Endothelial cell of umbilical vein (primary cell): Measurements from ENCODE around the gene ART5. TPM values are rescaled to one million over a fixed set of nuclear protein-coding genes. Genes with fewer than 3 reads are reported as not detected.
"Not testable (repeated sequence)": the region's sequence is repeated elsewhere in the genome, so short reads cannot be mapped to it uniquely, and the experiment has no call there.

Experiments
- BruUV-seq: library from RNA; stranded (reverse); fragments of 400-500 nt; replicated peaks from 2 replicates; lab custom pipeline; 2021; lab: Mats Ljungman, UMichigan
- CTCF ChIA-PET: fragments of 300-600, 350-600 bp; sonication (Branson Sonifier 250); formaldehyde crosslinking; loops from one replicate; lab custom pipeline; 2021; ENCODE audit warnings: antibody characterized with exemption, inconsistent platforms; lab: Charles Lee
- POLR2A ChIA-PET: fragments of 300-600, 350-600 bp; sonication (Branson Sonifier 250); formaldehyde crosslinking; loops from one replicate; lab custom pipeline; 2021; ENCODE audit warnings: antibody characterized with exemption, inconsistent platforms; lab: Charles Lee
- DNase-seq: peaks from one replicate; pipeline ENCODE4 v3.0.0-alpha.2; 2011; ENCODE audit warnings: low read depth, low spot score
- FAIRE-seq: peaks from 2 replicates; lab custom pipeline; 2011; peaks lifted over from hg19 to GRCh38; lab: Jason Lieb, UNC
- H2AFZ ChIP-seq: 2 replicates; pipeline ENCODE4 v1.6.0; 2012; ENCODE audit warnings: low read depth, low read length, control low read depth, inconsistent platforms
- H3K27ac ChIP-seq: 2 replicates; pipeline ENCODE4 v1.5.1; 2011; ENCODE audit warnings: low read depth, mild to moderate bottlenecking, control low read depth, low read length, moderate library complexity; ENCODE audit not compliant: insufficient read depth
- H3K27me3 ChIP-seq, 2 experiments: 2 replicates each; pipeline versions ENCODE4 v1.6.0 to v1.6.1; 2011; ENCODE audit warnings: low read length in 2 of 2, mixed read lengths in 1 of 2; ENCODE audit not compliant: control insufficient read depth in 2 of 2, insufficient read depth in 2 of 2
- H3K36me3 ChIP-seq, 2 experiments: 2 replicates in 1 of 2; 3 replicates in 1 of 2; pipeline ENCODE4 v1.5.1; 2011; ENCODE audit warnings: low read length in 2 of 2, mild to moderate bottlenecking in 1 of 2, moderate library complexity in 1 of 2; ENCODE audit not compliant: control insufficient read depth in 2 of 2, insufficient read depth in 2 of 2; ENCODE audit errors: extremely low read depth in 1 of 2
- H3K4me1 ChIP-seq: 3 replicates; pipeline ENCODE4 v1.5.1; 2011; ENCODE audit warnings: mild to moderate bottlenecking, low read length; ENCODE audit not compliant: control insufficient read depth, insufficient read depth; ENCODE audit errors: extremely low read depth
- H3K4me2 ChIP-seq: 2 replicates; pipeline ENCODE4 v1.6.1; 2011; ENCODE audit warnings: low read length, control low read depth, mixed read lengths; ENCODE audit not compliant: insufficient read depth
- H3K4me3 ChIP-seq, 3 experiments: fragments of 200-600 bp in 1 of 3; sonication (generic), shearing (Covaris generic) in 1 of 3; replicated peaks in 1 of 3; 2 replicates each; pipeline ENCODE4 v1.5.1; 2011 to 2016; ENCODE audit warnings: control low read depth in 3 of 3, low read length in 3 of 3, mild to moderate bottlenecking in 2 of 3, inconsistent platforms in 1 of 3, low read depth in 1 of 3, moderate library complexity in 1 of 3; ENCODE audit not compliant: insufficient read depth in 1 of 3
- H3K79me2 ChIP-seq: 2 replicates; pipeline ENCODE4 v1.6.0; 2012; ENCODE audit warnings: low read length, inconsistent platforms; ENCODE audit not compliant: control insufficient read depth, insufficient read depth
- H3K9ac ChIP-seq: replicated peaks from 2 replicates; pipeline ENCODE3; 2011; ENCODE audit warnings: low read length, control low read depth; ENCODE audit not compliant: insufficient read depth; ENCODE audit errors: extremely low read depth
- H3K9me1 ChIP-seq: replicated peaks from 3 replicates; pipeline ENCODE4 v1.6.0; 2011; ENCODE audit warnings: mild to moderate bottlenecking, low read length; ENCODE audit not compliant: control insufficient read depth, insufficient read depth; ENCODE audit errors: extremely low read depth
- H3K9me3 ChIP-seq: replicated peaks from 2 replicates; pipeline ENCODE4 v1.5.1; 2012; ENCODE audit warnings: low read length, inconsistent platforms; ENCODE audit not compliant: control insufficient read depth, insufficient read depth
- H4K20me1 ChIP-seq: replicated peaks from 2 replicates; pipeline ENCODE3; 2011; ENCODE audit warnings: mild to moderate bottlenecking, low read length; ENCODE audit not compliant: control insufficient read depth, insufficient read depth; ENCODE audit errors: extremely low read depth
- CTCF ChIP-seq, 2 donors: IDR thresholded peaks; 1 replicate in 1 of 2; 2 replicates in 1 of 2; pipeline ENCODE4 v1.5.1; 2011; ENCODE audit warnings: low read length in 2 of 2, mild to moderate bottlenecking in 2 of 2, moderate library complexity in 2 of 2, control low read depth in 1 of 2, inconsistent platforms in 1 of 2, low read depth in 1 of 2; ENCODE audit not compliant: insufficient read depth in 1 of 2; ENCODE audit errors: extremely low read depth in 1 of 2
- EZH2 ChIP-seq: IDR thresholded peaks from 2 replicates; pipeline ENCODE4 v1.6.1; 2012; ENCODE audit warnings: borderline replicate concordance, low read depth, mild to moderate bottlenecking, moderate library complexity, low read length, inconsistent platforms; ENCODE audit not compliant: severe bottlenecking
- FOS ChIP-seq: IDR thresholded peaks from 2 replicates; pipeline ENCODE4 v1.6.1; 2011; ENCODE audit warnings: mild to moderate bottlenecking, low read length, moderate library complexity, borderline replicate concordance; ENCODE audit not compliant: insufficient read depth
- JUN ChIP-seq: IDR thresholded peaks from 2 replicates; pipeline ENCODE4 v1.6.1; 2011; ENCODE audit warnings: borderline replicate concordance, low read depth; ENCODE audit not compliant: insufficient read length, insufficient read depth
- MAX ChIP-seq: IDR thresholded peaks from 2 replicates; pipeline ENCODE4 v1.6.1; 2011; ENCODE audit not compliant: insufficient read depth, insufficient read length
- POLR2AphosphoS5 ChIP-seq: IDR thresholded peaks from 2 replicates; pipeline ENCODE4 v1.6.1; 2012; ENCODE audit warnings: low read depth, mild to moderate bottlenecking, control low read depth, low read length, moderate library complexity; ENCODE audit not compliant: insufficient read depth
- dilution Hi-C: fragments of 300-500 bp; cut with MboI; formaldehyde crosslinking; loops from one replicate; pipeline ENCODE4 v1.15.0; 2019; ENCODE audit warnings: low sequenced_read_pairs; ENCODE audit not compliant: extremely low pct_ligation_motif_present
- intact Hi-C: fragments of 100-400 bp; cut with micrococcal nuclease; formaldehyde crosslinking; loops from one replicate; pipeline ENCODE4 v1.10.0; 2022
- polyA plus RNA-seq, 4 experiments: library from polyadenylated mRNA; depleted of rRNA in 3 of 4; stranded (reverse) in 3 of 4; unstranded in 1 of 4; fragments of >200 nt; gene quantifications; 2 replicates each; pipeline versions ENCODE4 v1.2.1 to v1.2.3, GENCODE V29; 2011 to 2012; ENCODE audit warnings: missing spikeins in 1 of 4
- total RNA-seq: library from RNA; stranded (reverse); gene quantifications from 2 replicates; pipeline ENCODE4 v1.2.3, GENCODE V29; 2021

Gene ART5
- total and polyA plus RNA-seq, 2 donors (not counting 3 experiments of a cell fraction or from before 2014, with no cell fraction given): not detected

GRCh38 chr11:3644817-3645235, 3.0 kb upstream of the ART5 start, which contains the start of gene ART1:
Gene ART1, plus strand, starts transcription at chr11:3645128. Its CDS starts 14,086 bp downstream, at chr11:3659214.
- FAIRE-seq (no peak), DNase-seq (no peak)
- dilution Hi-C loops (no loop called here), intact Hi-C loops (loop anchor here (10.0 kb wide), 1 partner anchor 710 kb away; no protein-coding TSS in a partner anchor)
- ChIA-PET POLR2A (no interaction called here), CTCF (no interaction called here)
- Histone ChIP-seq H3K4me3 (no peak within 1 kb of the TSS), H2AFZ (no peak within 1 kb of the TSS), H3K36me3 (no peaks in the 10 kb centered on the region), H3K9ac (no peak within 1 kb of the TSS), H3K4me1 (peaks cover 5% of the 10 kb centered on the region), H3K4me2 (no peak within 1 kb of the TSS), H3K9me3 (no peaks in the 10 kb centered on the region), H3K27ac (no peak within 1 kb of the TSS), H3K9me1 (no peaks in the 10 kb centered on the region), H3K79me2 (no peaks in the 10 kb centered on the region), H4K20me1 (no peaks in the 10 kb centered on the region), H3K27me3 (peaks cover 4% of the 10 kb centered on the region in 2 experiments)
- TF ChIP-seq MAX (no peak), EZH2 (no peak), CTCF (IDR thresholded peaks at IDR 0.05; ENCODE audit: extremely low read depth in 1 of 2, insufficient read depth in 1 of 2, low read depth in 1 of 2, low read length in 2 of 2) (no peak), POLR2AphosphoS5 (no peak), JUN (no peak), FOS (no peak)
- no TSS peak for BruUV-seq

GRCh38 chr11:3643102-3643546, 1.3 kb upstream of the ART5 start:
- H3K9me1 ChIP-seq, H3K4me1 ChIP-seq, H3K27me3 ChIP-seq, POLR2A ChIA-PET, FAIRE-seq, H3K9ac ChIP-seq, H3K79me2 ChIP-seq, H4K20me1 ChIP-seq, CTCF ChIA-PET, BruUV-seq, dilution Hi-C loops, H3K27ac ChIP-seq, H3K9me3 ChIP-seq, H3K4me3 ChIP-seq, H3K36me3 ChIP-seq, H3K4me2 ChIP-seq, H2AFZ ChIP-seq, DNase-seq: not testable (repeated sequence)
- intact Hi-C loops: loop anchor here (10.0 kb wide), 1 partner anchor 708 kb away; no protein-coding TSS in a partner anchor
